Common myeloid progenitor, CD34-positive (primary cell): Measurements from ENCODE around the gene PLA2G4E.
A peak's percentile ranks its signal among the peaks of the same experiment; 100 is the strongest.

Experiments used
- CTCF ChIA-PET: fragments of 350-600 bp; sonication (Branson Sonifier 250); formaldehyde crosslinking; loops from one replicate; lab custom pipeline; 2021; ENCODE audit warnings: antibody characterized with exemption; lab: Charles Lee
- POLR2A ChIA-PET: fragments of 350-600 bp; sonication (Branson Sonifier 250); formaldehyde crosslinking; loops from one replicate; lab custom pipeline; 2021; ENCODE audit warnings: antibody characterized with exemption; lab: Charles Lee
- DNase-seq, 3 donors: peaks; one replicate each; pipeline versions ENCODE4 v3.0.0 to v3.0.0-alpha.2; 2013
- H3K27ac ChIP-seq, 2 experiments: 1 replicate in 1 of 2; 2 replicates in 1 of 2; pipeline ENCODE4 v1.7.0; 2013; ENCODE audit warnings: inconsistent platforms in 2 of 2, low read length in 2 of 2, mild to moderate bottlenecking in 2 of 2, low read depth in 1 of 2, moderate library complexity in 1 of 2; ENCODE audit not compliant: severe bottlenecking in 2 of 2, insufficient read depth in 1 of 2, poor library complexity in 1 of 2
- H3K27me3 ChIP-seq, 5 experiments: replicated peaks in 2 of 5; 1 replicate in 3 of 5; 2 replicates in 2 of 5; pipeline versions ENCODE4 v1.6.1 to v1.7.0; 2013; ENCODE audit warnings: low read length in 4 of 5, mild to moderate bottlenecking in 2 of 5, moderate library complexity in 2 of 5, inconsistent platforms in 1 of 5; ENCODE audit not compliant: insufficient read depth in 5 of 5, control insufficient read depth in 4 of 5
- H3K36me3 ChIP-seq, 4 experiments: 1 replicate in 2 of 4; 2 replicates in 2 of 4; pipeline versions ENCODE4 v1.6.1 to v1.7.0; 2013; ENCODE audit warnings: low read length in 3 of 4, control low read depth in 1 of 4, mild to moderate bottlenecking in 1 of 4; ENCODE audit not compliant: control insufficient read depth in 4 of 4, insufficient read depth in 4 of 4
- H3K4me1 ChIP-seq, 4 experiments: 1 replicate in 3 of 4; 2 replicates in 1 of 4; pipeline versions ENCODE4 v1.6.1 to v1.7.1; 2013; ENCODE audit warnings: low read length in 3 of 4, mild to moderate bottlenecking in 3 of 4, control low read depth in 1 of 4, inconsistent platforms in 1 of 4, moderate library complexity in 1 of 4; ENCODE audit not compliant: control insufficient read depth in 4 of 4, insufficient read depth in 4 of 4; ENCODE audit errors: control extremely low read depth in 1 of 4
- H3K4me3 ChIP-seq, 7 experiments: 1 replicate in 4 of 7; 2 replicates in 3 of 7; pipeline versions ENCODE4 v1.5.1 to v1.7.0; 2013; ENCODE audit warnings: mild to moderate bottlenecking in 7 of 7, low read length in 6 of 7, moderate library complexity in 6 of 7, inconsistent platforms in 2 of 7, low read depth in 2 of 7, control low read depth in 1 of 7; ENCODE audit not compliant: insufficient read depth in 4 of 7, control insufficient read depth in 1 of 7; ENCODE audit errors: extremely low read depth in 1 of 7
- H3K9me3 ChIP-seq, 5 experiments: 1 replicate in 4 of 5; 2 replicates in 1 of 5; pipeline versions ENCODE4 v1.6.1 to v1.7.1; 2013; ENCODE audit warnings: low read length in 4 of 5, mild to moderate bottlenecking in 2 of 5, inconsistent platforms in 1 of 5, low read depth in 1 of 5, moderate library complexity in 1 of 5; ENCODE audit not compliant: control insufficient read depth in 4 of 5, insufficient read depth in 2 of 5; ENCODE audit errors: control extremely low read depth in 1 of 5
- WGBS: methylation state at CpG from one replicate; pipeline ENCODE4 v1.1.5; 2013; ENCODE audit not compliant: insufficient coverage; 5-methylcytosine and 5-hydroxymethylcytosine counted together

Gene PLA2G4E

DNA sequence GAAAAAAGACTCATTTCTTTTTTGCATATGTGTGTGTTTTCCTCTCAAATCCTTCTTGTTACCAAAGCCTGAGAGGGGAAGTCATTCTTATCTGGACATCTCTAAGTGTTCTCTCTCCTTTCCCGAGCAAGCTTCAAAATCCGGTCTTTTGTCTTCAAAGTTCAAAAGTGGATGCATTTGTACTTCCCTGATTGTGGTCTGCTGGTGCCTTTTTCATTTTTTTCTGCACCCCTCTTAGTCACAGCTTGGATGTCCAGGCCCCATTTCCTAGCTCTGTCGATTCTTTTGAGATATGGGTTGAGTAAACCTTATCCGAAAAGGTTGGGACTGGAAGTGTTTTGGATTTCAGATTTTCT lies 83.3 kb downstream of the PLA2G4E start:
- no peaks in the 10 kb centered on the region for H3K27me3 ChIP-seq
- POLR2A ChIA-PET = interaction anchor here (1.2 kb wide), 1 partner anchor 20 kb away, joined by 4 read pairs; no protein-coding TSS in a partner anchor
- no peaks in the 10 kb centered on the region for H3K36me3 ChIP-seq
- CTCF ChIA-PET = interaction anchor here (0.8 to 3.4 kb wide), 7 partner anchors 12 to 164 kb away, joined by 3 to 12 read pairs (median 5); partner anchors contain the start of gene MAPKBP1
- peaks cover 17 to 39% (median 26%) of the 10 kb centered on the region in 4 experiments for H3K4me1 ChIP-seq
- no peak overlapping the region for H3K4me3 ChIP-seq
- no peaks in the 10 kb centered on the region for H3K9me3 ChIP-seq
- no peak overlapping the region for H3K27ac ChIP-seq
- WGBS = 0% methylated on average over 2 of the region's 4 CpGs
- peak; percentile 36 to 77 (median 67) for DNase-seq

DNA sequence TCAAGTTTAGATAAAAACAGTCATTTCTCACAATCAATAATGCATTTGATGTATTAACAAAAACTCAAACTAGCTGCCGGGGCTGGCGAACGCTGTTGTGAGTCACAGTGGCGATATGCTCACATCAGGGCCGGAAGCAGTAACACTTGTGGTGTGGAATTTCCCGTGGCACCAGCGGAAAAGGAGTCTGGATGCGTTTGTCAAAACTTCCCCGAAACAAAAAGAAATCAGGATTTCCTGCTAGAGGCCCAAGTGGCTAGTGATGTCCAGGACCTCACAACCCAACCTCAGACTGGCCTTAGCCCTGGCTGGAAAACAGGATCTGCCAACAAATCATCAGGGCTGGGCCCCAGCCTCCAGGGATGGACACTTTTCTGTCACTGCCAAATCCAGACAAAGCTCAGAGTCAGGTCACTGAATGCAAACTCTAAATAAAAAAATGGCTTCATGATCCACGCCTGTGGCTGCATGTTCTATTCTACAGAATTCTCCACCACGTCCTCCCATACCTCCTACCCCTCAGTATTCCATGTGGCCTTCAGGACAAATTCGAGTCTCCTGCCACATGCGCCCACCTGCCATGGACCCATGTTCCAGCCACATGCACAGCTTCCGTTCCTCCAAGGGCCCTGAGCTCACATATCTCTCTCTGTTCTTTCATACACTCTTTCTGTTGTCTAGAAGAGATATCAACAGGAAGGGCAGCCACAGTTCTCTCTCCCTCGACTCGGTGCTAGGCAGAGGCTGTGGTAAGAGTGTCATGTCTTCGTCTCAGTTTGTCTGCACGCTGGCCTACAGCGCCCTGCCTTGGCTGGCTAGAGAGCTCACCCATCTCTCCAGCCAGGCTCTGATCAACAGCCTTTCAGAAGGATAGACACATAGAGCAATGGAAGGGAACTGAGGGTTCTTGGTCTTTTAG lies 83.9 kb downstream of the PLA2G4E start:
- WGBS = 52% methylated on average over 12 of the region's 19 CpGs
- Histone ChIP-seq H3K27me3 (no peaks in the 10 kb centered on the region), H3K9me3 (no peaks in the 10 kb centered on the region), H3K4me3 (peak overlapping the region in 1 of 7 experiments; percentile 12), H3K36me3 (no peaks in the 10 kb centered on the region), H3K27ac (no peak overlapping the region), H3K4me1 (peaks cover 17 to 39% (median 26%) of the 10 kb centered on the region in 4 experiments)
- peak; percentile 52 to 87 (median 82) for DNase-seq
- ChIA-PET CTCF (interaction anchor here (0.6 to 3.4 kb wide), 9 partner anchors 20 to 171 kb away, joined by 3 to 12 read pairs (median 3); partner anchors contain the start of genes EHD4 and MAPKBP1), POLR2A (interaction anchor here (0.5 to 1.2 kb wide), 2 partner anchors 21 to 620 kb away, joined by 3 to 4 read pairs; no protein-coding TSS in a partner anchor)

DNA sequence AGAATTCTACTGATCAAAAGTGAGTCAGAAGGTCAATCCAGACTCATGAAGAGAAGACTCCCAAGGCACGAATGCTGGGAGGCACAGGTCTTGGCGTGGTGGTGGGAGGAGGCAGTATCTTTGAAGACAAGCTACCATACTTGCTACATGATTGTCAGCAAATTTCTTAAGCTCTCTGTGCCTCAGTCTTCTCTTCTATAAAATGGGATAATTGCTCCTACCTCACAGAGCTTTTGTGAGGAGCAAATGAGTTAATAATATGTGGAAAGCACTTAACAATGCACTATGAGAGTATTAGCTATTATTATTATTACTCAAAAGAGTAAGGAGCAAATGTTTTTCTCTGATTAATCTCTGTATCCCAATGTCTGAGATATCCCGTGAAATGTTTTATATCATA lies 84.7 kb downstream of the PLA2G4E start:
- no peaks in the 10 kb centered on the region for H3K9me3 ChIP-seq
- WGBS = 100% methylated on average over 2 of the region's 3 CpGs
- CTCF ChIA-PET = interaction anchor here (0.8 to 3.4 kb wide), 6 partner anchors 32 to 163 kb away, joined by 3 to 12 read pairs (median 6); partner anchors contain the start of genes EHD4 and MAPKBP1

DNA sequence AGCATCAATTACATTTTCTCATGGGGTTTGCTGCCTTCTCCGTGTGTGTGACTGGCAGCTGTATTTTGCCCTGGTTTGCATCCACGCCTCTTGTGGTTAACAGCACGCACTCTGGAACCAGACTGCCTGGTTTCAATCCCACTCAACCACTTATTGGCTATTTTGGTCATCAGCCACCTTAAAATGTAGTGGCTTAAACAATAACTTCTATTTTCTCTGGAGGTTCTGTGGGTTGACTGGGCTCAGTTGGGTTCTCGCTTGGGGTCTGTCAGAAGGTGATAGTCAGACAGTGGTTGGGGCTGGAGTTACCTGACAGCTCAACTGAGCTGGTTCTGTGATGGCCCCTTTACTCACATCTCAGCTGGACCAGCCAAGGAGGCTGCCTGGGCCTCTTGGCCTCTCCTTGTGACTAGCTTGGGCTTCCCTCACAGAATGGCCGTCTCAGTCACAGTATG lies 85.2 kb downstream of the PLA2G4E start:
- ChIA-PET CTCF (interaction anchor here (1.5 to 2.2 kb wide), 2 partner anchors 31 to 39 kb away, joined by 3 to 9 read pairs; no protein-coding TSS in a partner anchor), POLR2A (no interaction called here)
- Histone ChIP-seq H3K4me3 (no peak overlapping the region), H3K9me3 (no peaks in the 10 kb centered on the region), H3K27me3 (no peaks in the 10 kb centered on the region), H3K4me1 (peaks cover 17 to 39% (median 26%) of the 10 kb centered on the region in 4 experiments), H3K36me3 (no peaks in the 10 kb centered on the region), H3K27ac (no peak overlapping the region)
- WGBS = 66% methylated on average over 4 of the region's 5 CpGs
- DNase-seq = peak in 1 of 3 donors; percentile 16

More for the DNA sequence above, 84.7 kb downstream of the PLA2G4E start:
- Histone ChIP-seq H3K36me3 (no peaks in the 10 kb centered on the region), H3K27ac (no peak overlapping the region), H3K27me3 (no peaks in the 10 kb centered on the region), H3K4me1 (peaks cover 17 to 39% (median 26%) of the 10 kb centered on the region in 4 experiments), H3K4me3 (no peak overlapping the region)
- POLR2A ChIA-PET = interaction anchor here (0.5 kb wide), 1 partner anchor 619 kb away, joined by 3 read pairs; no protein-coding TSS in a partner anchor
- no peak for DNase-seq

DNA sequence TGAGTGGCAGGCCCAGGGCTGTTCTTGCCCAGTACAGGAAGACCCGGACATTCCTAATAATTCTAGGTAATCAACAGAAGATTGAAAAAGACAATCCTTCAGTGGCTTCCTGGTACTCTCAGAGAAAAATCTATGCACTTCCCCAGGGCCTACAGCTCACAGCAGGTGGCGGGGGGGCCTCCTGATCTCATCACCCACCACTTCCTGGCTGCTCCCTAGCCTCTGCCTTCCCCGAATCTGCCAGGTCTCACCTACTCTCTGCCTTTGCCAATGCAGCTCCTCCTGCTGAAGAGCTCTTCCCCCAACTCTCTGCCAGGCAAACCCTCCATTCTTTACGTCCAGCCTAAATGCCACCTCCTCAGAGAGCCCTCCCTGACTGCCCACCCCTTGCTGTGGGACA lies 86.0 kb downstream of the PLA2G4E start:
- no peak overlapping the region for H3K27ac ChIP-seq
- peaks cover 17 to 39% (median 26%) of the 10 kb centered on the region in 4 experiments for H3K4me1 ChIP-seq
- POLR2A ChIA-PET = no interaction called here
- H3K27me3 ChIP-seq = no peaks in the 10 kb centered on the region
- H3K9me3 ChIP-seq = no peaks in the 10 kb centered on the region
- no peaks in the 10 kb centered on the region for H3K36me3 ChIP-seq
- CTCF ChIA-PET = interaction anchor here (1.1 kb wide), 1 partner anchor 15 kb away, joined by 3 read pairs; no protein-coding TSS in a partner anchor
- H3K4me3 ChIP-seq = peak overlapping the region in 1 of 7 experiments; percentile 5
- 13% methylated on average over 3 of the region's 4 CpGs for WGBS
- peak; percentile 29 to 58 (median 48) for DNase-seq

DNA sequence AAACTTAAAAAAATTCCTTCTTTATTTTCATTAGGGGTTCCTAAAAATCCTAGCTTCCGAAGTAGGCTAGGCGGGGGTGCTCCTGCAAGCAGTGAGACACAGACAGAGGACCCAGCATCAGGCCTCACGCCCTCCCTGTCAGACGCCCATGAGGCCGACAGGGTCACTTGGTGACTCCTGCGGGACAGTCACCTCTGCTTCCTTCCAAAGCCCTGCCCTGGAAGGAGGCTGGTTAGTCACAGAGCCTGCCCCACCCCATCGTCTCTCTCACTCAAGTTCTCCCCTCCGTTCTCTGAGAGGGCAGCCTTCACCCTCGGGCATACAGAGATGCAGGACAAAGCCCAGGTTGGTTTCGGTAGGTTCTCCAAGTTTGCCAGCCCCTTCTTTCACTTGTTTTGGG lies 87.1 kb downstream of the PLA2G4E start:
- Histone ChIP-seq H3K27me3 (no peaks in the 10 kb centered on the region), H3K36me3 (no peaks in the 10 kb centered on the region), H3K4me1 (peaks cover 17 to 39% (median 26%) of the 10 kb centered on the region in 4 experiments), H3K9me3 (no peaks in the 10 kb centered on the region), H3K27ac (no peak overlapping the region), H3K4me3 (no peak overlapping the region)
- 88% methylated on average over 8 of the region's 10 CpGs for WGBS
- ChIA-PET CTCF (interaction anchor here (1.3 kb wide), 1 partner anchor 13 kb away, joined by 3 read pairs; no protein-coding TSS in a partner anchor), POLR2A (no interaction called here)
- DNase-seq = no peak
